HG02938 (cell line): ENCODE data around the gene TRDMT1.

Experiments used
- ATAC-seq: cut with Tn5 transposase; IDR thresholded peaks from one replicate; pipeline ENCODE4 v1.9.1; 2021; ENCODE audit warnings: mild to moderate bottlenecking, moderate library complexity; ENCODE audit not compliant: unreplicated experiment

The TRDMT1 gene

GRCh38 chr10:17109475-17110207 lies 91.8 kb downstream of the TRDMT1 start:
- ATAC-seq, result no peak

- no peak for ATAC-seq
Measured at GRCh38 chr10:17109046-17109445, 92.4 kb downstream of the TRDMT1 start.

- no peak for ATAC-seq
Measured at GRCh38 chr10:17106991-17107390, 94.5 kb downstream of the TRDMT1 start.

- ATAC-seq, result no peak
Measured at GRCh38 chr10:17101910-17102266, 99.6 kb downstream of the TRDMT1 start.

- no peak for ATAC-seq
Measured at GRCh38 chr10:17101257-17101909, 100.1 kb downstream of the TRDMT1 start.

GRCh38 chr10:17100586-17100985 lies 100.9 kb downstream of the TRDMT1 start:
- ATAC-seq, result no peak

- no peak for ATAC-seq
Measured at GRCh38 chr10:17098012-17098411, 103.5 kb downstream of the TRDMT1 start.
